H1 (cell line): ENCODE measurements around the gene PDE4D.

Experiments
- HDAC2 ChIP-seq, 2 experiments: fragments of 300-600 bp in 1 of 2; sonication (generic) in 1 of 2; IDR thresholded peaks; 2 replicates each; pipeline ENCODE4 v1.6.1; 2011 to 2012; ENCODE audit warnings: low read depth in 2 of 2, low read length in 2 of 2, mild to moderate bottlenecking in 2 of 2, moderate library complexity in 2 of 2, borderline replicate concordance in 1 of 2, inconsistent platforms in 1 of 2
- POLR2A ChIP-seq, 2 experiments: IDR thresholded peaks; 1 replicate in 1 of 2; 2 replicates in 1 of 2; pipeline ENCODE4 v1.6.1; 2011; ENCODE audit warnings: low read depth in 2 of 2, low read length in 2 of 2, mild to moderate bottlenecking in 2 of 2; ENCODE audit errors: control extremely low read depth in 1 of 2
- TBP ChIP-seq: IDR thresholded peaks from 2 replicates; pipeline ENCODE4 v1.6.1; 2011; ENCODE audit warnings: low read depth, low read length, improper control_type of control experiment
- TF ChIP-seq, protein P1 (sequence below), 3 experiments: IDR thresholded peaks; 1 replicate in 2 of 3; 2 replicates in 1 of 3; pipeline versions ENCODE4 v1.5.1 to v1.6.1; 2011; ENCODE audit warnings: low read length in 3 of 3, mild to moderate bottlenecking in 3 of 3, inconsistent platforms in 2 of 3, low read depth in 1 of 3, moderate library complexity in 1 of 3; ENCODE audit not compliant: insufficient read depth in 1 of 3; ENCODE audit errors: control extremely low read depth in 1 of 3

- TF ChIP-seq POLR2A (IDR thresholded peaks at IDR 0.05; ENCODE audit: control extremely low read depth in 1 of 2, low read depth in 2 of 2, low read length in 2 of 2) (no peak), HDAC2 (IDR thresholded peaks at IDR 0.05; ENCODE audit: borderline replicate concordance in 1 of 2, low read depth in 2 of 2, low read length in 2 of 2) (no peak), TBP (no peak)
- TF ChIP-seq, protein P1, sequence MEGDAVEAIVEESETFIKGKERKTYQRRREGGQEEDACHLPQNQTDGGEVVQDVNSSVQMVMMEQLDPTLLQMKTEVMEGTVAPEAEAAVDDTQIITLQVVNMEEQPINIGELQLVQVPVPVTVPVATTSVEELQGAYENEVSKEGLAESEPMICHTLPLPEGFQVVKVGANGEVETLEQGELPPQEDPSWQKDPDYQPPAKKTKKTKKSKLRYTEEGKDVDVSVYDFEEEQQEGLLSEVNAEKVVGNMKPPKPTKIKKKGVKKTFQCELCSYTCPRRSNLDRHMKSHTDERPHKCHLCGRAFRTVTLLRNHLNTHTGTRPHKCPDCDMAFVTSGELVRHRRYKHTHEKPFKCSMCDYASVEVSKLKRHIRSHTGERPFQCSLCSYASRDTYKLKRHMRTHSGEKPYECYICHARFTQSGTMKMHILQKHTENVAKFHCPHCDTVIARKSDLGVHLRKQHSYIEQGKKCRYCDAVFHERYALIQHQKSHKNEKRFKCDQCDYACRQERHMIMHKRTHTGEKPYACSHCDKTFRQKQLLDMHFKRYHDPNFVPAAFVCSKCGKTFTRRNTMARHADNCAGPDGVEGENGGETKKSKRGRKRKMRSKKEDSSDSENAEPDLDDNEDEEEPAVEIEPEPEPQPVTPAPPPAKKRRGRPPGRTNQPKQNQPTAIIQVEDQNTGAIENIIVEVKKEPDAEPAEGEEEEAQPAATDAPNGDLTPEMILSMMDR (IDR thresholded peaks at IDR 0.05; ENCODE audit: control extremely low read depth in 1 of 3, insufficient read depth in 1 of 3, low read depth in 1 of 3, low read length in 3 of 3), result no peak
Observed at GRCh38 chr5:59341155-59341554, 552.4 kb downstream of the PDE4D start.
